Measurements from ENCODE around the gene XYLT1. TPM values are rescaled to one million over a fixed set of nuclear protein-coding genes. Genes with fewer than 3 reads are reported as not detected.

The XYLT1 gene
- total and polyA plus RNA-seq, 12 donors, result 0.29 to 4.0 (median 1.6) TPM

DNA sequence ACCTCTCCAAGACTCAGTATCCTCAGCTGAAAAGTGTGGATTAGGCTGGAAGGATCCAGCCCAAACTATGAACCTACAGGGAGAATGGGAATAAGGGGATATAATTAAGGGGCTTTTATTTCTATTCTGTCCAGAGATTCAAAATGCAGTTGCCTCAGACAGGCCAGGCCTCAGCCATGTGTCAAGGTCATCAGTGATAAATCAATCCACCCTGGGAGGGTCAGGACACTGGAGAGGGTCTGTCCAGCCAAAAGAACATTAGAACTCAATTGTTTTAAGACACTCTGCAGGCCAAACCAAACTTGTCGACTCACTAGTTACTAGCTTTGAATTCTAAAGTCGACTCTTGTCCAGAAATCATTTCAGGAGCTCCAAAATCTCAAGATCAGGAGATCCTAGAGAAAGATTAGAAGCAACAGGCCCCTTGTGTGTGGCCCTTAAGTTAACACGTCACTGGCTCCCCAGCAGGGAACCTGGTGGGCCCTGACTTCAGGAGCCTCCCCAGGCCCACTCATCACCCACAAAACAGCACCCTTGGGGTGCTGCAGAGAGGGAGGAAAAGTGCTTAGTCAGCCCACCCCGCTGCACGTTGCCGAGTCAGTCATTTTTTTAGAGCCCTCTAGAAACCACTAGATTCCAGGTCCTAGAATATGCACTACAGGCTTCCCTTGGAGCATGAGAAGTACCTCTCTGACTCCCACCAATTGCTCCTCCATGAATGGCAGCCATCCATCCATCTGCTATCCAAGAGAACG is 156.8 kb downstream of the XYLT1 start:
- no peak for DNase-seq
- Histone ChIP-seq H3K36me3 (no peaks in the 10 kb centered on the region), H3K4me1 (peaks cover 0 to 20% (median 7%) of the 10 kb centered on the region in 9 donors), H3K27me3 (no peaks in the 10 kb centered on the region), H3K27ac (peak overlapping the region in 6 of 10 donors; percentile 3 to 66 (median 44)), H3K9me3 (no peaks in the 10 kb centered on the region), H3K4me3 (no peak overlapping the region)
- intact Hi-C loops (cut with DNase I), result no loop called here
- ATAC-seq, result peak in 1 of 8 donors; percentile 31
- TF ChIP-seq, protein P1, sequence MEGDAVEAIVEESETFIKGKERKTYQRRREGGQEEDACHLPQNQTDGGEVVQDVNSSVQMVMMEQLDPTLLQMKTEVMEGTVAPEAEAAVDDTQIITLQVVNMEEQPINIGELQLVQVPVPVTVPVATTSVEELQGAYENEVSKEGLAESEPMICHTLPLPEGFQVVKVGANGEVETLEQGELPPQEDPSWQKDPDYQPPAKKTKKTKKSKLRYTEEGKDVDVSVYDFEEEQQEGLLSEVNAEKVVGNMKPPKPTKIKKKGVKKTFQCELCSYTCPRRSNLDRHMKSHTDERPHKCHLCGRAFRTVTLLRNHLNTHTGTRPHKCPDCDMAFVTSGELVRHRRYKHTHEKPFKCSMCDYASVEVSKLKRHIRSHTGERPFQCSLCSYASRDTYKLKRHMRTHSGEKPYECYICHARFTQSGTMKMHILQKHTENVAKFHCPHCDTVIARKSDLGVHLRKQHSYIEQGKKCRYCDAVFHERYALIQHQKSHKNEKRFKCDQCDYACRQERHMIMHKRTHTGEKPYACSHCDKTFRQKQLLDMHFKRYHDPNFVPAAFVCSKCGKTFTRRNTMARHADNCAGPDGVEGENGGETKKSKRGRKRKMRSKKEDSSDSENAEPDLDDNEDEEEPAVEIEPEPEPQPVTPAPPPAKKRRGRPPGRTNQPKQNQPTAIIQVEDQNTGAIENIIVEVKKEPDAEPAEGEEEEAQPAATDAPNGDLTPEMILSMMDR (IDR thresholded peaks at IDR 0.05), result no peak
- WGBS, 2 donors, result 77 to 78% methylated on average over 7 of the region's 7 CpGs

GRCh38 chr16:17313085-17313611 is 157.6 kb downstream of the XYLT1 start:
- DNase-seq, result peak in 1 of 2 donors; percentile 9

GRCh38 chr16:17312094-17312710 is 158.6 kb downstream of the XYLT1 start:
- H3K27ac ChIP-seq, result peak overlapping the region in 2 of 10 donors; percentile 36 to 52
- TF ChIP-seq, protein P1 (IDR thresholded peaks at IDR 0.05), result no peak
- no peak for ATAC-seq
- intact Hi-C loops (cut with DNase I), result no loop called here
- DNase-seq, result no peak
- no peaks in the 10 kb centered on the region for H3K9me3 ChIP-seq
- no peak overlapping the region for H3K4me3 ChIP-seq
- no peaks in the 10 kb centered on the region for H3K36me3 ChIP-seq
- no peaks in the 10 kb centered on the region for H3K27me3 ChIP-seq
- peaks cover 0 to 20% (median 7%) of the 10 kb centered on the region in 9 donors for H3K4me1 ChIP-seq
- WGBS, 2 donors, result 86 to 88% methylated on average over 8 of the region's 8 CpGs

More at GRCh38 chr16:17313085-17313611, 157.6 kb downstream of the XYLT1 start:
- Histone ChIP-seq H3K4me3 (no peak overlapping the region), H3K4me1 (peaks cover 0 to 20% (median 7%) of the 10 kb centered on the region in 9 donors), H3K9me3 (no peaks in the 10 kb centered on the region), H3K27me3 (no peaks in the 10 kb centered on the region), H3K36me3 (no peaks in the 10 kb centered on the region), H3K27ac (peak overlapping the region in 8 of 10 donors; percentile 21 to 66 (median 44))
- intact Hi-C loops (cut with DNase I), result no loop called here
- TF ChIP-seq, protein P1 (IDR thresholded peaks at IDR 0.05), result no peak
- 26 to 45% methylated on average over 4 of the region's 4 CpGs for WGBS, 2 donors
- peak in 6 of 8 donors; percentile 42 to 86 (median 68) for ATAC-seq

- intact Hi-C loops (cut with DNase I), result no loop called here
- no peaks in the 10 kb centered on the region for H3K36me3 ChIP-seq
- TF ChIP-seq, protein P1 (IDR thresholded peaks at IDR 0.05), result no peak
- no peak for DNase-seq
- ATAC-seq, result no peak
- 85% methylated on average over 9 of the region's 9 CpGs for WGBS, 2 donors
- H3K27ac ChIP-seq, result no peak overlapping the region
- H3K27me3 ChIP-seq, result no peaks in the 10 kb centered on the region
- no peaks in the 10 kb centered on the region for H3K9me3 ChIP-seq
- no peak overlapping the region for H3K4me3 ChIP-seq
- peaks cover 0 to 20% (median 7%) of the 10 kb centered on the region in 9 donors for H3K4me1 ChIP-seq
Observed at GRCh38 chr16:17311333-17312093, 159.2 kb downstream of the XYLT1 start.

All from heart right ventricle (tissue), 16 donors.